Vein endothelial cell (primary cell): Measurements from ENCODE around the gene FBXW2. TPM values are rescaled to one million over a fixed set of nuclear protein-coding genes. Genes with fewer than 3 reads are reported as not detected.

Experiments
- total RNA-seq: library from RNA; depleted of rRNA; stranded (reverse); fragments of >200 nt; gene quantifications from 2 replicates; pipeline ENCODE4 v1.2.3, GENCODE V29; 2012

FBXW2 gene, protein sequence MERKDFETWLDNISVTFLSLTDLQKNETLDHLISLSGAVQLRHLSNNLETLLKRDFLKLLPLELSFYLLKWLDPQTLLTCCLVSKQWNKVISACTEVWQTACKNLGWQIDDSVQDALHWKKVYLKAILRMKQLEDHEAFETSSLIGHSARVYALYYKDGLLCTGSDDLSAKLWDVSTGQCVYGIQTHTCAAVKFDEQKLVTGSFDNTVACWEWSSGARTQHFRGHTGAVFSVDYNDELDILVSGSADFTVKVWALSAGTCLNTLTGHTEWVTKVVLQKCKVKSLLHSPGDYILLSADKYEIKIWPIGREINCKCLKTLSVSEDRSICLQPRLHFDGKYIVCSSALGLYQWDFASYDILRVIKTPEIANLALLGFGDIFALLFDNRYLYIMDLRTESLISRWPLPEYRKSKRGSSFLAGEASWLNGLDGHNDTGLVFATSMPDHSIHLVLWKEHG
- 35.6 and 43.3 TPM in 2 replicates for total RNA-seq

GRCh38 chr9:120792898-120793765 lies at the start of gene FBXW2:
FBXW2 (minus strand) TSS chr9:120793416; CDS start chr9:120788258, 5,158 bp downstream.

DNA sequence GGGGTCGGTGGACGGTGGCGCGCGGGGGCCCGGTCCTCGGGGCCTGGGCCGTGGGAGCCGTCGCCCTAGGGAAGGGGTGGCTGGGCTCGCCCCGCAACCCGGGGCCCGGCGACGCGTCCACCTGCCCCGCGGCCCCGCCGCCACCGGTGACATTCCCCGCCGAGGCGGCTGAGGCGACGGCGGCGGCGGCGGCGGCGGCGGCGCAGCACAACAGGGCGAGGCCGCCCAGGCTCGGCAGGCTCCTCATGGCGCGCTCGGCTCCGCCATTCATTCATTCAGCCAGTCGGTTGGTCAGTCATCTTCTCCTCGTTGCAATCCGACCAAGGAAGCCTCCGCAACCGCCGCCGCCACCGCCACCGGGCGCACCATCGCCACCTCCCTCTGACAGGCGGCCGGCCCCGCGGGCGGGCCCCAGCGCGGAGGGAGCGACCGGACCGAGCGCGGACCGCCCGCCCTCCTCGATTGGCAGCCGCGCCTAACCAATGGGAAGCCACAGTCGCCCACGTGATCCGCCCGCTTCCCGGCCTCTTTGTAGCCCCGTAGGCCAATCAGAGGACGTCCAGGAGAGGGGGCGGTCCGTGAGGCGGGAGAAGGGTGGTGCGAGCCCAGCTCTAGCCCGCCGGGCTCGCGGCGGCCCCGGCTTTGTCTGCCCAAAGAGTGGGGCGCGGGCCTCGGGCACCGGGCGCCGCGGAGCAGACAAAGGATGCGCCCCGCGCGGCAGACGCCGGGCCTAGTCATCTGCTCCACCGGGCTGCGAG lies 78.9 kb downstream of the FBXW2 start, which contains the start of gene MEGF9:
TSS of gene MEGF9 (minus strand) at position 383 of the 758 bp plus-strand sequence. CDS start at position 271, 112 bp downstream.

Other genes with a start within 250 kb of the FBXW2 start
- 18.8 and 20.9 TPM in 2 replicates for gene CDK5RAP2, start 213.2 kb downstream of the FBXW2 start, total RNA-seq
- gene MEGF9, start 78.9 kb downstream of the FBXW2 start, total RNA-seq: 9.1 and 12.2 TPM in 2 replicates
- 29.1 and 38.6 TPM in 2 replicates for gene PSMD5, start 49.5 kb upstream of the FBXW2 start, total RNA-seq
- gene PHF19, start 83.8 kb upstream of the FBXW2 start, total RNA-seq: 28.7 and 44.6 TPM in 2 replicates
- 1.3 and 4.5 TPM in 2 replicates for gene TRAF1, start 133.4 kb upstream of the FBXW2 start, total RNA-seq